A204.1 (cell line): ENCODE measurements around the gene ARV1.

ENCODE experiments used
- FAIRE-seq: peaks from 2 replicates; lab custom pipeline; 2012; peaks lifted over from hg19 to GRCh38; lab: Jason Lieb, UNC

ARV1 gene

GRCh38 chr1:230978491-230979388, at the start of gene ARV1, which contains the start of gene TTC13:
TSS of gene ARV1 (plus strand) at chr1:230979094. CDS start at chr1:230979106, 12 bp downstream.
TSS of gene TTC13 (minus strand) at chr1:230978861. CDS start at chr1:230978830, 31 bp downstream.
- peak; percentile 88 for FAIRE-seq

GRCh38 chr1:230930986-230931385, 47.9 kb upstream of the ARV1 start:
- no peak for FAIRE-seq

GRCh38 chr1:230935852-230936251, 43.0 kb upstream of the ARV1 start:
- FAIRE-seq, result no peak

- no peak for FAIRE-seq
Measured at GRCh38 chr1:230936475-230936874, 42.4 kb upstream of the ARV1 start.

GRCh38 chr1:230937371-230937770, 41.5 kb upstream of the ARV1 start:
- FAIRE-seq, result no peak

- FAIRE-seq, result no peak
Measured at GRCh38 chr1:230938924-230939368, 39.9 kb upstream of the ARV1 start.

- FAIRE-seq, result no peak
Measured at GRCh38 chr1:230939806-230940489, 38.9 kb upstream of the ARV1 start.

GRCh38 chr1:230940848-230941247, 38.0 kb upstream of the ARV1 start:
- FAIRE-seq, result no peak

GRCh38 chr1:230943048-230943593, 35.8 kb upstream of the ARV1 start:
- FAIRE-seq, result no peak

- FAIRE-seq, result no peak
Measured at GRCh38 chr1:230948301-230948700, 30.6 kb upstream of the ARV1 start.

GRCh38 chr1:230948903-230949302, 30.0 kb upstream of the ARV1 start:
- no peak for FAIRE-seq

- FAIRE-seq, result no peak
Measured at GRCh38 chr1:230950404-230950803, 28.5 kb upstream of the ARV1 start.

- FAIRE-seq, result no peak
Measured at GRCh38 chr1:230957580-230957989, 21.3 kb upstream of the ARV1 start.

GRCh38 chr1:230958370-230958769, 20.5 kb upstream of the ARV1 start:
- FAIRE-seq, result no peak

- no peak for FAIRE-seq
Measured at GRCh38 chr1:230964896-230965295, 14.0 kb upstream of the ARV1 start.

GRCh38 chr1:230965535-230965934, 13.4 kb upstream of the ARV1 start:
- FAIRE-seq, result no peak

GRCh38 chr1:230966358-230966873, 12.5 kb upstream of the ARV1 start:
- FAIRE-seq, result no peak

GRCh38 chr1:230970432-230970831, 8.5 kb upstream of the ARV1 start:
- no peak for FAIRE-seq

- no peak for FAIRE-seq
Measured at GRCh38 chr1:230971771-230972170, 7.1 kb upstream of the ARV1 start.

- FAIRE-seq, result no peak
Measured at GRCh38 chr1:230972855-230973271, 6.0 kb upstream of the ARV1 start.

GRCh38 chr1:230975636-230976035, 3.3 kb upstream of the ARV1 start:
- FAIRE-seq, result no peak

GRCh38 chr1:230976360-230976759, 2.5 kb upstream of the ARV1 start:
- FAIRE-seq, result no peak
